Activated CD4-positive, alpha-beta T cell treated with anti-CD3 and anti-CD28 coated beads, Interleukin-2, amount 50 U/mL, for 16 hours (primary cell): ENCODE results near the gene CARNS1.
"Not testable (repeated sequence)": the region's sequence is repeated elsewhere in the genome, so short reads cannot be mapped to it uniquely, and the experiment has no call there.

Source experiments
- DNase-seq: peaks from one replicate; pipeline ENCODE4 v3.0.0-alpha.2; 2020

The CARNS1 gene

DNA sequence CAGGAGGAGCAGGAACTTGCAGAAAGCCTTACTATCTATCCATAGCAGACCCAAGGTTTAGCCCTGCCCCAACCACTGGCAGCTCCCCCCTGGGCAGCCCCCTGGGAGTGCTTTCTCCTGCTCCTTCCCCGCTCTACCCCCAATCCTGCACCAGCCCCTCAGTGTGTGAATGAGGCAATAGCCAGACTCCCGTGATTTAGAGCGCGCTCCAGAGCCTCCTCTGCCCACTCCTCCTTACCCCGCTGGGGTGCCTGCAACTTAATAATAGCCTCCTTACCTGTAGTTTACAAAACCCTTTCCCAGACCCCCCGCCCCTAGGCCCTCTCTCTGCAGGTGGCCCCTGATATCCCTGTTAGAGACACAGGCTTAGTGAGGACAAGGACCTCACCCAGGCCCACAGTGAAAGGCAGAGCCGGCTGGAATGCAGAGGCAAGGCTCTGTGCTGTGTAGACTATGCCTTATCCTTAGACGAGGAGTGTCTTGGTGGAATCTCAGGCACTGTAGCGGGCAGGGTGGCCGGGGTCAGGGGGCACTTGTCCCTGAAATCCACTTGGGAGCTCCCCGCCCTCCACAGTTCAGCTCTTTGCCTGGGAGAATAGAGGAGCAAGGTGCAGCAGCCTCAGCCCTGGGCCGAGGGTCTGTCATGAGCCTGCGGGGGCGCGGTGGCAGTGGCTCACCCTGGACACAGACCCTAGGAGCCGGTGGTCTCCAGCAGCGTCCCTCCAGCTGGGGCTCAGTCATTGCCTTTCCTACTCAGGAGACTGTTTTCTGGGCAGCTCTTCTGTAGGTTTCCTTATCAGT, 4.3 kb upstream of the CARNS1 start:
- no peak for DNase-seq

DNA sequence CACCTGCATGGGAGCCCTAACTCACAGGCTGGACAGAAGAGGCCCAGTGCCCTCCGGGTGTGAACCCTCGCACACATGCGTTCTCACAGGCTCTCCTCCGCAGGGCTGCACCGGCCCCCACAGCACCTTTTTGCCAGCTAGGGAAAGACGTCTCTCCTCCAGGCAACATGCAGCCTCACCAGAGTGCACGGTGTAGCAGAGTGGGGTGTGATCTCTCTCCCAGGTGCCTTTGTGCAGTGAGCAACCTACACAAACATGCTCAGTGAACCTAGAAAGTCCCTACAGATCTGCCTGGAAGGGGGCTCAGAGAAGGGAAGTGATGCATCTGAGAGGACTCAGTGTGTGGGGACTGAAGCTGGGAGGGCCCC, 3.7 kb upstream of the CARNS1 start:
- DNase-seq: no peak

DNA sequence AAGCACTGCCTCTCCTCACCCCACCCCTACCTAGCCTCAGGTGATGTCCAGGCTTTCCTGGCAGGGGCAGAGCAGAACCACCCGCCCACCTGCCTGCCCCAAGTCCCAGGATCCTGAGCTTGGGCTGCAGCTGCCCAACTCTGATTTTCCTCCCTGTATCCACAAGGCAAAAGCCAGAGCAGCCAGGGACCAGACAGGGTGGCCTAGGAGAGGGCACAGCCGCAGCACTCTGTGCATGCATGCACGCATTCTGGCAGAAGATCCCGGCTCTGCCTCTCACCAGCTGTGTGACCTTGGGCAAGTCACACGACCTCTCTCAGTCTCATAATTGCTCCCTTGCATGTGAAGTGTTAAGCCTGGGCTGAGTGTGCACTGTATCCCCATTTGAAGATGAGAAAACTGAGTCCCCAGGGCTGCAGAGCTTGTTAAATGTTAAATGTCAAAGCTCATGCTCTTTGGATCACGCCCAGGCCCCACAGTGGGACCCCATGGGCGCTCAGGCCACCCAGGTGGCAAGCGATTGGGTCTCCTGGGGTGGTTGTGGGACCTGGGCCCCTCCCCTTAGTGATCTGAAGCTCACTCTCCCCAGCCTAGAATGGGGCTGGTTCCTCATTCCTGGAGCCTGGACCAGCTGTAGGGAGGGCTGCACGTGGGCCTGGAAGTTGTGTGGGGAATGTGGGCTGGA, 2.8 kb upstream of the CARNS1 start:
- no peak for DNase-seq

DNA sequence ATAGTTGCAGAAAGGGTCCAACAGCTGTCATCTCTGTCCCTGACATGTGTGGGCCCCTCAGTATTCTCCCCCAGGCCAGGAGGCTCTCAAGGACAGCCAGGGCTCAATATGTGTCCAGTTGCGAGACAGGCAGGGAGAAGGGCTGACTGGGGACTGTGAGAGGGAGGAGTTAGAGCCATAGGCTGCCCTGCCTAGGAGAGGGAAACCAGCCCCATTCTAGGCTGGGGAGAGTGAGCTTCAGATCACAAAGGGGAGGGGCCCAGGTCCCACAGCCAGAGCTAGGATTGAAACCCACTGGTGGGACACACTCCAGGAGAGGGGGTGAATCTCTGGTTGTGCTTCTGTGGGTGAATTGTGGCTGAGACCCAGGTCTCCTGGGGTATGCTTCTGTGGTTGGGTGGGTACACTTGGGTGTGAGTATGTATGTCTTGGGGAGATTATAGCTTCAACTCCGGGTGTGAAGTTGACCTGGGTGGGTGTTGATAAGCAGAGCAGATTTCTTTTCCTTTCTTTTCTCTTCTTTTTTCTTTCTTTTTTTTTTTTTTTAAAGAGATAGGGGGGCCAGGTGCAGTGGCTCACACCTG, 2.1 kb upstream of the CARNS1 start:
- no peak for DNase-seq

DNA sequence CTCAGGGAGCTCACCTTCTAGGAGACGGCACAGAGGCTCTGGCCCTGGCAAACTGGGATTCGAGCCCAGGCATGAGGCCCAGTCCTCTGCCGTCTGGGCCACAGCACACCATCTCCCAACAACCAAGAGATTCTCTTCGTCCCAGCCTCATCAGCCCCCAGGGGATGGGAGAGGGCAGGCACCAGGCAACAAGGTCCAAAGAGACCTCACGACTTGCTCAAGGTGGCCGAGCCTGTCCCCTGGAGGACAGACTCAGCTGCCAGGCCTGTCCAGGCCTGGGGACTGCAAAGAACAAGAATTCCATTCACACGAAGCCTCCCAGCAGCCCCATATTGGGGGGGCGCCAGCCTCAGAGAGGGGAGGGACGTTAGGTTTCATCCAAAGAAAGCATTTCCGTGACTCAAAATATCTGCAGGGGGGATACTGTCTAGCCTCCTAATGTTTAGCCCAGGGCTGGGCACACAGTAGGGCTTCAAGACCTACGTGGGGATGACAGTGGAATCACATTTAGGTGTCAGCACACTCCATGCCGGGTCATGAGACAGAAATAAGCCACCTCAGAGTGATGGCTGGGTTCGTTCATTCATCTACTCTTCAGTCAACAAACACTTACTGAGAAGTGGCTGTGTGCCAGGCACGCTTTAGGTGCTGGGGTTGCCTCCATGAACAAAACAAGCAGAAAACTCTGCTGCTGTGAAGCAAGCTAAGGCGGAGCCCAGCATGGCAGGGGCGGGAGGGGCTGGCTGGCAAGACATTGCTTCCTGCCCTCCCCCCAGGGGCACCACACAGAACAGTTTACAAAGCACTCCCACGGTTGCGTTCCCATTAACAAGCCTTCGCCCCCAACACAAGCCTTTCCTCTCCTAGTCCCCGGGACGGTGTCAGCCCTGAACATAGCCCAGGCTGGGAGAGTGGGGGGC, 1.2 kb downstream of the CARNS1 start:
- no peak for DNase-seq

DNA sequence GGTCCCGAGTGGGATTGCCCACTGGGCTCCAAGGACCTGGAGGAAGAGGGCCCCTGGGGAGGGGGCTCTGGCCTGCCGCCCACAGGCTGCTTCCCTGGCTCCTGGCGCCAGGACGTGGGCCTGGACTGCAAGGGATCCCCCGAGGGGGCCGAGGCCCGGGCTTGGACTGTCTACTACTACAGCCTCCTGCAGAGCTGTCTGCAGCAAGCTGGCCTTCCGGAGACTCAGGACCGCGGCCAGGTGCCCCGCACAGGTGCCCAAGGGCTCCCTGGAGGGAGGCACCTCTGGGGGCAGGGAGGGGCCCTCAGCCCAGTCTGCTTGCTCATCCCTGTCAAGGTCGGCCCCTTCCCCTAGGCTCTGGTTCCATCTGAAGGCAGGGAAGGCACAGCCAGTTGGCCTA, 1.9 kb downstream of the CARNS1 start:
- no peak for DNase-seq

DNA sequence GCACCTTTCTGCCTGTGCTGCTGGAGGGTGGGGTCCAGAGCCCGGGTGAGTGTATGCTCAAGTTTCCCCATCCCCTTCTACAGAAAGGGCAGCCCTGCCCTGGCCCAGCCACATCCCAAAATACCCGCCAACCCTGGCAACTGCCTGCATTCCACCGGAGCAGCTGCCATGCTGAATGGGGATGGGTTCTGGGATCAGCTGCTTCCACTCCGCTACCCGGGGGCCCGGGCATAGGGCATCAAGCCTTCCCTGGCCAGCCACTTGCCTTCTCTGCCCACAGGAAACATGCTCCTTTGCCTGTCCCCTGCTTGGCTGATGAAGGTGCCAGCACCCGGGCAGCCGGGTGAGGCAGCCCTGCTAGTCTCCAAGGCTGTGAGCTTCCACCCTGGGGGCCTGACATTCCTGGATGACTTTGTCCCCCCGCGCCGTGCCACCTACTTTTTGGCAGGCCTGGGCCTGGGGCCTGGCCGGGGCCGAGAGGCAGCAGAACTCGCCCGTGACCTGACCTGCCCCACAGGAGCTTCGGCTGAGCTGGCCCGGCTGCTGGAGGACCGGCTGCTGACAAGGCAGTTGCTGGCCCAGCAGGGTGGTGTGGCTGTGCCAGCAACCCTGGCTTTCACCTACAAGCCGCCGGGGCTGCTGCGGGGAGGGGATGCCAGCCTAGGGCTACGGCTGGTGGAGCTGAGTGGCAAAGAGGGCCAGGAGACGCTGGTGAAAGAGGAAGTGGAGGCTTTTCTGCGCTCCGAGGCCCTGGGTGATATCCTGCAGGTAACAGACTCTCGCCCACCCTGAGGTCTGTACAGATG, 3.2 kb downstream of the CARNS1 start:
- no peak for DNase-seq

DNA sequence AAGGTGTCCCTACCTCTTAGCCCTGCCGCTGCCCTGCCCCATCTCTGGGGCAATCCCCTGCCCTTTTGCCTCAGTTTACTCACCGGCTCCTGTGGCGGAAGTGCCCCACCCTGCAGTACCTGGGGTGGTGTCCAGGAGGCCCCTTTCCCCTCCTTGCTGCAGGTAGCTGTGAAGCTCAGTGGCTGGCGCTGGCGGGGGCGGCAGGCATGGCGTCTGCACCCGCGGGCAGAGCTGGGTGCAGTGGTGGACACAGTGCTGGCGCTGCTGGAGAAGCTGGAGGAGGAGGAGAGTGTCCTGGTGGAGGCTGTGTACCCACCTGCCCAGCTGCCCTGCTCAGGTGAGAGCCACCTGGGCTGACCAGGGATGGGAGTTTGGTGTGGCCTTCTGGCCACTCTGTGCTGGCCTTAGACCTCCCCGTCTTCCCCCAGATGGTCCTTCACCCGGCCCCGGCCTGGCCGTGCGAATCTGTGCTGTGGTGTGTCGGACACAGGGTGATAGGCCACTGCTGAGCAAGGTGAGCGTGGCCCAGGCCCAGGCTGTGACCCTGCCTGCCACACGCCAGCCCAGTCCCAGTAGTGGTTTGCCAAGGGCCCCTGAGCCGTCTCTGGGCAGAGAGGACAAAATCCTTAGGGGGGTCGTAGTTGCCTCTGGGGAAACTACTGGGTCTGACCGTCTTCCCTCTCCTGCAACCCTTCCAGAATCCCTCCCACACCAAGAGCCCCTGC, 4.0 kb downstream of the CARNS1 start:
- no peak for DNase-seq

DNA sequence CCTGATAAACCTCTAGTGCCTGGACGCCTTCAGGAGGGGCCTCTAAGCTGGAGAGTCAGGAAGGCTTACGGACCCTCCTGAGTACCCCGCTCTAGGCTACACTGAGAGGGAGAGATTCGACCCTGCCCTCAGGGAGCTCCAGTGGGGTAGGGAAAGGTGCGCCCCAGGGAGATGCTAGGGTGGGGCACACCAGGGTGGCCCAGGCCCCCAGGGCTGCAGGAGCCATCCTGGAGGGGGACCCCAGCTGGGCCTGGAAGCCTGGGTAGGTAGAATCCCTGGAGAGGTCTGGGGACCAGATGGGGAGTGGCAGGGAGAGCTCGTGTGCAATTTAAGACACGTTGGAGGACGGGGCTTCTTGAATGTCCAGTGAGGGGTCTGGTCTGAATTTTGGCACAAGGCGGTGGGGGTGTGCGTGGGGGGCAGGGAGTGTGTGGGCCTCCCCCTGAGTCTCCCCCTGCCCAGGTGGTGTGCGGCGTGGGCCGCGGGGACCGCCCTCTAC, 4.7 kb downstream of the CARNS1 start:
- DNase-seq: no peak

DNA sequence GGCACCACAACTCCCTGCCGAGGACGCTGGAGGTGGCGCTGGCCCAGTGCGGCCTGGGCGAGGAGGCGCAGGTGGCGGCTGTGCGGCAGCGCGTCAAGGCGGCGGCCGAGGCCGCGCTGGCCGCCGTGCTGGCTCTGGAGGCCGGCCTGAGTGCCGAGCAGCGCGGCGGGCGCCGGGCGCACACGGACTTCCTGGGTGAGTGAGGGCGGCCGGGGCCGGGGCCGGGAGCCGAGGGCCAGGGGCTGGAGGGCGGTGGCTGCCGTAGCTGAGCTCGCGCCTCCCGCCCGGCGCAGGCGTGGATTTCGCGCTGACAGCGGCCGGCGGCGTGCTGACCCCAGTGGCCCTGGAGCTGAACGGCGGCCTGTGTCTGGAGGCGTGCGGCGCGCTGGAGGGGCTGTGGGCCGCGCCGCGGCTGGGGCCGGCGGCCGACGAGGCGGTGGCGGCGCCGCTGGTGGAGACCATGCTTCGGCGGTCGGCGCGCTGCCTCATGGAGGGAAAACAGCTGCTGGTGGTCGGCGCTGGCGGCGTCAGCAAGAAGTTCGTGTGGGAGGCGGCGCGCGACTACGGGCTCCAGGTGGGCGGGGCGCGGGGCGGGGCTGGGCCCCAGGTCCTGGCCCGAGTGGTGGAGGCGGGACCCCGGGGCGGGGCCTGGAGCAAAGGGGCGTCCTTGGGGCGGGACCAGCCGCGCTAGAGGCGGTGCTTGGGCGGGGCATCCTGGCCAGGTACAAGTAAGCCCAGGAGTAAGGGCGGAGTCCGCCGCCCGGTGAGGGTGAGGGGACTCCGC, 5.4 kb downstream of the CARNS1 start:
- DNase-seq: peak; percentile 98

DNA sequence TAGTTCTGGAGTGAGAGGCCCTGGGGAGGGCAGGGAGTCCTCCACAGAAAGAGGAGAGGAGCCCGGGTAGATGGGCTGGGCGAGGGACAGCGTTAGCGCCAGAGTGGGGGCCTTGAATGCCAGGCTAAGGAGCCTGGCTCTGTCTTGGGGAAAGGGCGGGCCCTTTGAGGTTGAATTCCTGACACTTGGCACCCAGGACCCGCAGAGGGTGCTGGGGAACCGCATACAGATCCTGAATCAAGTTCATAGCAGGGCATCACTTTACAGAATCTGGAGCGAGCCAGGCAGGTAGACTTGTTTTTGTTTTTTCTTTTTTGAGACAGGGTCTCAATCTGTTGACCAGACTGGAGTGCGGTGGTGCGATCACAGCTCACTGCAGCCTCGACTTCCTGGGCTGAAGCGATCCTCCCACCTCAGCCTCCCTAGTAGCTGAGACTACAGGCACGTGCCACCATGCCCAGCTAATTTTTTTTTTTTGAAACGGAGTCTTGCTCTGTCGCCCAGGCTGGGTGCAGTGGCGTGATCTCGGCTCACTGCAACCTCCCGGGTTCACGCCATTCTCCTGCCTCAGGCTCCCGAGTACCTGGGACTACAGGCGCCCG, 6.1 kb downstream of the CARNS1 start:
- DNase-seq: no peak

DNA sequence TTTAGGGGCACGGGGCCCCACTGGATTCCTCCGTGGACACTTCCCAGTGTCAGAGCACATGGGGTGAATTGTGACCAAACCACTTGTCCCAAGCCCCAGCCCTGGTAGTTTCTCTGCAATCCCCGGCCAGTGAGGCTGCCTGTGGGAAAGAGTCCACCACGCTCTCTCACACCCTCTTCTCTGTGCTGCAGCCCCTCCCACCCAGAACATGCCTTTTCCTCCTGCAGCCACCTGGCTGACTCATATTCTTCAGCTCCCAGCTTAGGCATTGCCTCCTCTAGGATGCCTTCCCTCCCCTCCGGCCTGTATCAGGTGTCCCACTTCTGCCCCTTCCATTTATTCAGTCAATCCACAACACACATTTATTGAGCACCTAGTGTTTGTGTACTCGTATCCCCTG, 7.4 kb downstream of the CARNS1 start:
- DNase-seq: no peak

DNA sequence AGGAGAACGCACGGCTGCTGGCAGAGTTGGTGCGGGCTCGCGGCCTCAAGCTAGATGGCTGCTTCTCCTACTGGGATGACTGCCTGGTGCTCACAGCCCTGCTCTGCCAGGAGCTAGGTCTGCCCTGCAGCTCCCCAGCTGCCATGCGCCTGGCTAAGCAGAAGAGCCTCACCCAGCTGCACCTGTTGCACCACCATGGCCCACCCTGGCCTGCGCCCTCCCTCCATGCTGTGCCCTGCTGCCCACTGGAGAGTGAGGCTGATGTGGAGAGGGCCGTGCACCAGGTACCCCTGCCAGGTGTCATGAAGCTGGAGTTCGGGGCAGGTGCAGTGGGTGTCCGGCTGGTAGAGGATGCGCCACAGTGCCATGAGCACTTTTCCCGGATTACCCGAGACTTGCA, 8.0 kb downstream of the CARNS1 start:
- DNase-seq: no peak

DNA sequence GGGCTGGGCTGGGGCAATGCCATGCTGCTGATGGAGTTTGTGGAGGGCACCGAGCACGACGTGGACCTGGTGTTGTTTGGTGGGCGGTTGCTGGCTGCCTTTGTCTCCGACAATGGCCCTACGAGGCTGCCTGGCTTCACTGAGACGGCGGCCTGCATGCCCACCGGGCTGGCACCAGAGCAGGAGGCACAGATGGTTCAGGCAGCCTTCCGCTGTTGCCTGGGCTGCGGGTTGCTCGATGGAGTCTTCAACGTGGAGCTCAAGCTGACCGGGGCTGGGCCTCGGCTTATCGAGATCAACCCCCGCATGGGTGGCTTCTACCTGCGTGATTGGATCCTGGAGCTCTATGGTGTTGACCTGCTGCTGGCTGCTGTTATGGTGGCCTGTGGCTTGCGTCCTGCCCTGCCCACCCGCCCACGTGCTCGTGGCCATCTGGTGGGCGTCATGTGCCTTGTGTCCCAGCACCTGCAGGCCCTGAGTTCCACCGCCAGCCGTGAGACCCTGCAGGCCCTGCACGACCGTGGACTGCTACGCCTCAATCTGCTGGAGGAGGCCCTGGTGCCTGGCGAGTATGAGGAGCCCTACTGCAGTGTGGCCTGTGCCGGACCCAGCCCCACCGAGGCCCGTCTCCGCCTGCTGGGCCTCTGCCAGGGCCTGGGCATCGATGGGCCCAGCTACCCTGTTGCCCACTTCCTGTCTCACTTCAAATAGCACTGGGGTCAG, 8.6 kb downstream of the CARNS1 start:
- DNase-seq: no peak

DNA sequence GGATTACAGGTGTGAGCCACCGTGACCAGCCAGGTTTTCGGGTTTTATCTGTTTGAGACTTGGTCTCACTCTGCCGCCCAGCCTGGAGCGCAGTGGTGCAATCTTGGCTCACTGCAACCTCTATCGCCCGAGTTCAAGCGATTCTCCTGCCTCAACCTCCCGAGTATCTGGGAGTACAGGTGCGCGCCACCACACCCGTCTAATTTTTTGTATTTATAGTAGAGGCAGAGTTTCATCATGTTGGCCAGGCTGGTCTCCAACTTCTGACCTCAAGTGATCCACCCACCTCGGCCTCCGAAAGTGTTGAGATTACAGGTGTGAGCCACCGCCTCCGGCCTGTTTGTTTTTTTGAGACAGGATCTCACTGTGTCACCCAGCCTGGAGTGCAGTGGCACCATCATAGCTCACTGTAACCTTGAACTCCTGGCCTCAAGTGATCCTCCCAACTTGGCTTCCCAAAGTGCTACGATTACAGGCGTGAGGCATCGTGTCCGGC, 11.9 kb downstream of the CARNS1 start:
- not testable (repeated sequence) for DNase-seq

DNA sequence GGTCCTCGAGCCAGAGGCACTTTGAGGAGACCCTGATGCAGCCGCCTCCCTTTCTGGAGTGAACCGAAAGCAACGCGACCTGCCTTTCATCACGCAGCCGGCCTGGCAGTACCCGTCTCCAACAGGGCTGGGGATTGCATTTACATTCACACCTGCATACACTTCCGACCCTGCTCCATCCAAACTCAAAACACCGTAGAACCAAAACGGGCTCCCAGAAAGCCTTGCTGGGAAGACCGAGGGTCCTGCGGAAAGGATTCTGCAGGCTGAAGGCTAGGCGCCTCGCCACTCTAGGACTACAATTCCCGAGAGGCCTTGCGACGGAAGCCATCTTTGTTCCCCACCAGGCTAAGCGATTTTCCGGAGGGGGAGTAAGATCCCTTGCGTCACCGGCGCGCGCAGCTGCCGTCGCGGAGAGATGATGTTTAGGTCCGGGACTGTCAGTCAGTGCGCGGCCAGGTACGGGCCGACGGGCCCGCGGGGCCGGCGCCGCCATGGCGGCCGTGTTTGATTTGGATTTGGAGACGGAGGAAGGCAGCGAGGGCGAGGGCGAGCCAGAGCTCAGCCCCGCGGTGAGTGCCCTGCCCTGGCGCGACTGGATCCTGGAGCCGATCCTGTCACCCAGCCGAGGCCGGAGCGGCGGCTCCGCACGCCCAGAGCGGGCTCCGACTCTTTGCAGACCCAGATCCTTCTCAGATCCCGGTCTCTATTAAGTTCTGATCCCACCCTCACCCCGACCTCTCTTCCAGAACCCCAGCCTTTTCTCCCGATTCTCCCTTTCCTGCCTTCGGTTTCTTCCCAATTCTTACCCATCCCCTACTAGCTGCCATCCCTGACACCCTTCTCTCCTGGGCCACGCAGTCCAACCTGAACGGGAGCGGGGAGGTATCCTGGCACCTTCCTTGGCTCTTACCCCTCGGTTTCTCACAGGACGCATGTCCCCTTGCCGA, 12.8 kb downstream of the CARNS1 start, which contains the start of gene RPS6KB2:
Gene RPS6KB2 (plus strand): TSS at position 443 of the 950 bp plus-strand sequence. CDS start 52 bp downstream, at position 495.
- DNase-seq: peak; percentile 99

DNA sequence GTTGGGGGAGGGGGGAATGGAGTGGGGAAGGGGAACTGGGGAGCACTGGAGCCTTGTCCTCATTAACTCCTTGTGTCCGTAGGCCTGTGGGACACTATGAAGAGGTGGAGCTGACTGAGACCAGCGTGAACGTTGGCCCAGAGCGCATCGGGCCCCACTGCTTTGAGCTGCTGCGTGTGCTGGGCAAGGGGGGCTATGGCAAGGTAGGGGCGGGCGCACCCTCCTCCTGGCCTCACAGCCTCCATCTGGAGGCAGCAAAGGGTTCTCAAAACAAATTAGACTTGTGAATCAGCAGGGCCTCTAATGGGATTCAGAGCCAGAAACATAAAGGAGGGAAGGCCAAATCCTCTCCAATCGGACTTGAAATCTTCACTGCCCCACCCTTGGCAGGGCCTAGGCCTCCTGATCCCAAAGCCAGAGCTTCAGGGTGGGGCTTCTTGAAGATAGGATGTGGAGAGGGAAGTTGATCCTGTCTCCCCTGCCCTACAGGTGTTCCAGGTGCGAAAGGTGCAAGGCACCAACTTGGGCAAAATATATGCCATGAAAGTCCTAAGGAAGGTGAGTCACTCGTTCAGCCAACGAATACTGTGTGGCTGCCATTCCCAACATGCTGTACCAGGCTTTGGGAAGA, 13.7 kb downstream of the CARNS1 start:
- DNase-seq: no peak
